Left hindlimb (tissue), 1 donor: ENCODE results near the gene ADD2.
A peak's percentile ranks its signal among the peaks of the same experiment; 100 is the strongest.

Experiments used
- DNase-seq: peaks from one replicate; pipeline ENCODE4 v3.0.0-alpha.2; 2018

ADD2 gene

GRCh38 chr2:70785137-70785911 lies 17.3 kb upstream of the ADD2 start:
- peak; percentile 51 for DNase-seq

- DNase-seq: no peak
Observed at GRCh38 chr2:70784320-70784719, 16.3 kb upstream of the ADD2 start.

DNA sequence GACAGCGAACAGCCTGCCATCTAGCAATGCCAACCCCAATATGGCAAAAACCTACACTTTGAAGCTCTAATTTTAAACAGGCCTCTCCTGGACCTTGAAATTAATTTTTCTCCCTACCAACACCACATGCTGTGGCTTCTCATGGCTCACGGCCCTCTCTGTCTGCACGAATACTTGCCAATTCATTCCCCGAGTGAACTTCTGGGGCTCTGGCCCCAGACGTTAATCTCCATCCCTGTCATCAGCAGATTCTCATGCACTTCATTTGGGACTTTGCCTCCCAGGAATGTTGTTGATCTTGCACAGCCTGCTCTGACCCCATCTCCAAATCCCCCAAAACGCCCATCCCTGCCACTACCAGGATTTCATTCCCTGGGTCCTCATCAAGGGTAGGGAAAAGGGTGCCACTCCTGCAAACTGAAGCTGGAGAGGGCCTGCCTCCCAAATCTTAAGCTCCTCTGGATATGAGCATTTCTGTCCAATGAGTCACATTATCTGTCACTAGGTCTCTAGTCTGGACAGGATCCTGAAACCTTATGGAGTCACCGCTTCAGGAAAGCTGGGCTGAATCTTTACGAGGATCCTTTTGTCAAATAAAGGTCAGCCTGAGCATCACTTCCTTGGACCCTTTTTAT lies 12.0 kb upstream of the ADD2 start:
- DNase-seq: no peak

DNA sequence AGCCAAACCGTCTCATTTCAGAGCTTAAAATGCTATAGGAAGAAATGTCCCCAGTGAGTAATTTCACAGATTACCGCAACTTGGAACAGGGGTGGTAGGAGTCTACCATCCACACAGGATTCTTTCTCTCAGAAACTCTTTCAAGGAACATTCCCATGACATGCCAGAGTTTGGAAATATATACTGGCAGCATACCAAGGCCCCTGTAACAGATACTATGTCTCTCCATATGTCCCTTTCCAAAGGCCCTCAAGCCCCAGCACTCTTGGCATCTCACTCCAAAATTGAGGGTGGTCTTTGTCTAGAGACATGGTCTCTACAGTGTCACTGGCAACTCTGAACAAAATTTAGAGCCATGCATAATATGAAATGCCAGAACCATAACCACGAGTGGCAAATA lies 11.5 kb upstream of the ADD2 start:
- no peak for DNase-seq

DNA sequence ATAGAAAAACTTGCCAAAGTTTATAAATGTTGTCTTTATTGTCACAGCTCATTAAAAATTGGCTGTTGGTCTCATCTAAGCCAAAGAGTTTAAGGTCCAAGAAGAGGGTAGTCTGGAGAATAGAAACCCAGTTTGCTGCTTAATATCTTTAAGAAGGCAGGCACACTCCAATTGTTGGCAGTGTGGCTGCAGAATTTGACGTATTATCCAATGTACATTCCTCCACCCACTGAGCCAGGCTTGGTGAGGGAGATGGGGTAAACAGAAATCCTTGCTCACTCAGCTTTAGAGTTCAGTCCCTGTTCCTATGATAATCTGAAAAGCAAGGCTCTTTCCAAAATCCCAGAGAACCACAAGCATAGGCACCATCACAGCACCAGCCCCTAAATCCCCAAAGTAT lies 10.7 kb upstream of the ADD2 start:
- no peak for DNase-seq

DNA sequence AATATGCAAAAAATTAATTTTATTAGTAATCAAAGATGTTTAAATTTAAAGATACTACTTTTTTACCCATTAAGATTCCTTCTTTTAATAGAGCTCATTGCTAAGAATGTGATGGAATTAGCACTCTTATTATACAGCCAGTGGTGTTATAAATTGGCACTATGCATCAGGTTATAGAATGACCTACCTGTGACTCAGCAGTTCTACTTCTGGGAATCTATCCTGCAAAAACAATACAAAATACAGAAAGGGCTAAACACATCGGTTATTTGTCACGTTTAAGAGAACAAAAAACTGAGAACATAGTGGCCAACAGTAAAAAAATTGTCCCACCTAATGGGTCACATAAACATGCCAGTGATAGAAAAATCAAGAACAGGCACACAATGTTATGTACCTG lies 9.4 kb upstream of the ADD2 start:
- DNase-seq: no peak

DNA sequence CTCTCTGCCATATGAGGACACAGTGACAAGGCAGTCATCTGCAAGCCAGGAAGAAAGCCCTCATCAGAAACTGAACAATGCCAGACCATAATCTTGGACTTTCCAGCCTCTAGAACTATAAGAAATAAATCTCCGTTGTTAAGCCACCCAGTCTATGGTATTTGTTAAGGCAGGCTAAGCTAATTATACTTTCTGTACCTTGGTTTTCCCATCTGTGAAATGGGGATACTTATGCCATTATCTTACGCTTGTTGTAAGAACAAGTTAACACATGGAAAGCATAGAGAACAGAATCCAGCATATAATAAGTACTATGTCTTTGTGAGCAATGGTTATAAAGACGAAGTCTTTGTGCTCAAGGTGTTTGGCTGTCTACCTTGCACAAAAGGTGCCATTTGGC lies 8.3 kb upstream of the ADD2 start:
- no peak for DNase-seq

DNA sequence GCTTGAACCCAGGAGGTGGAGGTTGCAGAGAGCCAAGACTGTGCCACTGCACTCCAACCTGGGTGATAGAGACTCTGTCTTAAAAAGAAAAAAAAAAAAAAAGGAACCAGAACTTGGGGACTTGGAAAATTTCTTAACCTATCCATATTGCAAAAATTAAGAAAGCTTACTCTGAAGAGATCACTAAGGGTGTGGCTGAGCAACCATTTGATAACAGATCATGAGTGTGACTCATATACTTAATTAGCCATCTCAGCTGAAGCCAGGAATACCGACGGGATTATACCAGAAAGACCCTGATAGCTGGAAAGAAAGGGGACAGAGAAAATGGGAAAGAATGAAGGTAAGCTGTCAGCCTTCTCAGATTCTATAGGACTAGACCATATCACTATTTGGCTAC lies 7.1 kb upstream of the ADD2 start:
- DNase-seq: no peak

- DNase-seq: no peak
Observed at GRCh38 chr2:70772486-70773155, 4.6 kb upstream of the ADD2 start.

DNA sequence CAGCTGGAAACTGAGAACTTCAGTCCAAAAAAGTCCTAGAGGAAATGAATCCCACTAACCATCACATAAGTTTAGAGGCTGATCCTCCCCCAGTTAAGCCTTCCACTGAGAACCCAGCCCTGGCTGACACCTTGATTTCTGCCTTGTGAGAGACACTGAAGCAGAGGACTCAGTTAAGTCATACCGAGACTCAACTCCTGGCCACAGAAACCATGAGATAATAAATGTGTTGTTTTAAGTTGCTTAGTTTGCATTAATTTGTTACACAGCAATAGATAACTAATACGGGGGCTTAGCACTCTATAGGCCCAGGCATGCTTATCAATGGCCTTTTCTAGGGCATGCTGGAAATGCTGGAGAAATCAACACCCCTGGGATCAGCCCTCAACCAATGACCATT lies 3.4 kb upstream of the ADD2 start:
- no peak for DNase-seq

- DNase-seq: no peak
Observed at GRCh38 chr2:70769450-70769849, 1.4 kb upstream of the ADD2 start.

GRCh38 chr2:70768590-70769085 lies 638 bp upstream of the ADD2 start:
- no peak for DNase-seq

DNA sequence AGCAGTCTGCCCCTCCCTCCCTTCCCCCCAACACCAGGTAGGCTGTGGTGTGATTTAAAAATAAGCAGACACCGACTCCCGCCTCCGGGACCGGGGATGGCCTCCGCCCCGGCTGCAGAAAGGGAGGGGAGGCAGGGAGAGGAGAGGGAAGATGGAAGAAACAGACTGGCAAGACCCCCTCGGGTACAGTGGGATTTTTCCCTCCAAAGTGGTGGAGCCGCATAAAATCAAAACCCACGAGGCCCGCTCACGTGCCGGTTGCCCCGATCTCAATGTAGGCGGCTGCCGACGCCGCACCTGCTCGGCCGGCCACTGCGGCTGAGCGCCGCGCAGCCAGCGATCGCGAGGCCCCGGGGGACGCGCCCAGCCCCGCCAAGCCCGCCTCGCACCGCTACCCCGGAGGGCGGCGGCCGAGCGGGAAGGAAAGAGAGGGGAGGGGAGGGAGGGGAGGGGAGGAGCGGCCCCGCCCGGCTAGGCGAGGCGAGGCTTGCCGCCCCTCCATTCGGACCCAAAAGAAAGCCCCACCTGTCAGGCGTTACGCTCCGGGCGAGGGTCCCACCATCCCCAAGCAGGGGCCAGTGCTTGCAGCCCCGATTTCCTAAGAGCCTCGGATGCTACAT lies 811 bp downstream of the ADD2 start:
- DNase-seq: no peak

- DNase-seq: no peak
Observed at GRCh38 chr2:70766357-70767078, 1.5 kb downstream of the ADD2 start.

DNA sequence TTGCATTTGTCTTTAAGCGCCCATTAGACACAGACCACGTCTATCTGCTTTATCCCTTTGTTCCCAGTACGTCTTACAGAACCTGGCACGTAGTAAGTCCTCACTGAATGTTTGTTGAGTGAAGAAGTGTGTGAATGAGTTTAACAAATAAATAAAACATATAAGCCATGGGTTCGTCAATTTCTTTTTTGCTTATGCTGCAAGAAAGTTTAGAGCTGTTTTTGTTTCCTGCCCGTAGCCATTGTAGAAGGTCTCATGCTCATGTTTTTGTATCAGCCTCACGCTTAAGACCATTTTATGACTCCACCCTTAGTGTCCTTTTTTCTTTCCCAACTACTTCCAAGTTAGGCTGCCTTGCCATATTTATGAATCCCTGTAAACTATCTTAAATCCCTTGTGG lies 2.5 kb downstream of the ADD2 start:
- no peak for DNase-seq

- DNase-seq: no peak
Observed at GRCh38 chr2:70759446-70759845, 8.6 kb downstream of the ADD2 start.

DNA sequence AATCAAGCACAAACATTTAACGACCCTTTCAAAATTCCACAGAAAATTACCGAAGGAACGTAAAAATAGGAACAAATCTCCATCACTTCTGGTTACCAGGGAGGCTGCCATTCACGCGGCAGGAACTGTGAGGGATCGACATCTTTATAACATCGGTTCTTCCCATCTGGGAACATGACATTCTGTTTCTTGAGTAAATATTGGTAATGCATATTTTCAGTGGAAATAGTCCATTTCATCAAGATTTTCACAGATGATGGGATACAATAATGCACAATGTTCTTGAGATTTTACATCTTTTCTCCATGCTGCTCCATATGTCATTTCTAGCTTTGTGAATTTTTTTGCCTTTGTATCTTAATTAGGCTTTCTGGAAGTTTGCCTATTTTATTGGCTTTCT lies 10.0 kb downstream of the ADD2 start:
- DNase-seq: no peak

GRCh38 chr2:70757360-70757759 lies 10.6 kb downstream of the ADD2 start:
- DNase-seq: no peak

DNA sequence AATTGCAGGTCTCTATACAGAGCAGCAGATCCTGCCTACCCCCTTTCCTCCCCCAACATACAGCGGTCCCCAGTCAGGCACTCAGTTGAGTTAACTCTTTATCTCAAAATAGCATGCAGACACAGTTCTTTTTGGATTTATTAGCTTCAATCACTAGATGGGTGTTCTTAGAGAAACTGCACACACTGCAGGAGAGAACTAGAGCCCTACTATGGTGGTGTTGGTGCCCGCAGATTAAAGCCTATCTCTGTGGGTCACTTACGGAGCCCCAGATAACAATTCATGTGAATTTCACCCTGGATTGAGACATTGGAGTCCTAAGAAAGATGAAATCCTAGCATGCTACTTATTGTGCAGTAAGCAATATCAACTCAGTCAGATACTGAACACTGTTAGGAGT lies 11.9 kb downstream of the ADD2 start:
- DNase-seq: no peak

DNA sequence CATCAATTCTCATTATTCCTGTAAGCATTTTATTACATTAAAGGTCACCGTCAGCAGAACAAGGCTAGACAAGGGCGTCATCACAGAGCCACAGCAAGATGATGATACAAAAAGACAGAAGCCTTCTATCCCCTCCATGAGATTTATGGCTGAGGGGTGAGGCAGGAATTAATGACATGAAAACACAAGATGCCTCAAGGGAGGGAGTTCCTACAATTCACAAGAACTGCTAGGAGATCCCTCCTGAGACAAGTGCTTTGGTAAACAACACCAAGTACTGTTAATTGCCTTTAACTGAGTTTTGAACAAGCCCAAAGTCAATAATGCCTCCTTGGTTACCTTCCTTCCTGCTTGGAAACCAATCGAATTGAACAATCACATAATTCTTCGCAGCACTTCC lies 14.1 kb downstream of the ADD2 start:
- no peak for DNase-seq

DNA sequence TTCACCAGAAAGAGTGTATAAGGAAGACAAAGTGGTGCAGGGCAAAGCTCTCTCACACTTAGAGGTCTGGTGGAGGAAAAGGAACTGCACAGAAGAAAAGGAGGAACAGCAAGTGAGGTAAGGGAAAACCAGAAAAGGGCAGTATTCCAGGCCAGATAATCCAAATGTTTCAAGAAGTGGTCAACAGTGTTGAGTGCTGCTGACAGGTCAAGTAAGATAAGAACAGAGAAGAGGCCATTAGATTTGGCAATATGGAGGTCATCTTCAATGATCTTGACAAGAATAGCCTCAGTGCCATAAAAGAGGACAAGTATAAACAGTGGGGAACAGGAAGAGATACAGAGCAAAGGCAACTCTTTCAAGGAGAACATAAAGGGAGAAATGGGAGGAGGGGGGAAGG lies 15.0 kb downstream of the ADD2 start:
- no peak for DNase-seq

GRCh38 chr2:70752396-70752795 lies 15.6 kb downstream of the ADD2 start:
- DNase-seq: no peak

- no peak for DNase-seq
Observed at GRCh38 chr2:70751881-70752280, 16.1 kb downstream of the ADD2 start.
